Coronary artery (tissue), 2 donors: ENCODE measurements around the gene MAP3K8.

Experiments used
- DNase-seq: peaks from one replicate; pipeline ENCODE4 v3.0.0-alpha.2; 2017; ENCODE audit warnings: low spot score
- H3K27ac ChIP-seq, 2 donors: fragments of 200-600 bp; sonication (generic); one replicate each; pipeline ENCODE4 v1.5.1; 2016 to 2019
- H3K4me3 ChIP-seq: fragments of 200-600 bp; sonication (generic); 2 replicates; pipeline ENCODE4 v1.5.1; 2016; ENCODE audit warnings: mild to moderate bottlenecking, moderate library complexity
- TF ChIP-seq, protein P1 (sequence below): fragments of 200-600 bp; sonication (generic); IDR thresholded peaks from one replicate; pipeline ENCODE4 v1.5.1; 2019; ENCODE audit warnings: antibody characterized with exemption

MAP3K8 gene

DNA sequence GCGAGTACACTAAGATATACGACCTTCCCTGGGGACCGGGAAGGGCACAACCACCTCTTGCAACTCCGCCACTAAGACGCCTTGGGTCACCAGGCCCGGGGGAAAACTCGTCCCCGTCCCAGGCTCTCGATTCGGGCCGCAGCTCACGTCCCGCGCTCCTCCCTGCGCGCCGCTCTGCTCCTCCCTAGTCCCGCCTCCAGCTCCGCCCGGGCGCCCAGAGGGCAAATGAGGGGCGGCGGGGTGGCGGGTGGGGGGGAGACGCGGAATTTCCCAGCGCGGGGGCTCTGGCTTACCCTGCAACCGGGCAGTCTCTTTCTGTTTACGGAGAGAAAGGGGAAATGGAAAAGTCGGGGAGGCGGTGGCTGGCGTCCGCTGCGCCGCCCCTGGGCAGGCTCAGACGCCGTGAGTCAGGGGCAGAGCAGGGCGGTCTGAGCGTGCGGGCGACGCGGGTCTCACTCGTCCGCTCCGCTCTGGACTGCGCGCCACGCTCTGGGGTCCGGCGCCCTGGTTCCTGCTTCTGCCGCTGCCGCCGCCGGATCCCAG is at the start of gene MAP3K8:
Gene MAP3K8, plus strand, starts transcription at position 455 of the 543 bp plus-strand sequence. CDS start 4,755 bp downstream, outside the sequence.
- TF ChIP-seq, protein P1, sequence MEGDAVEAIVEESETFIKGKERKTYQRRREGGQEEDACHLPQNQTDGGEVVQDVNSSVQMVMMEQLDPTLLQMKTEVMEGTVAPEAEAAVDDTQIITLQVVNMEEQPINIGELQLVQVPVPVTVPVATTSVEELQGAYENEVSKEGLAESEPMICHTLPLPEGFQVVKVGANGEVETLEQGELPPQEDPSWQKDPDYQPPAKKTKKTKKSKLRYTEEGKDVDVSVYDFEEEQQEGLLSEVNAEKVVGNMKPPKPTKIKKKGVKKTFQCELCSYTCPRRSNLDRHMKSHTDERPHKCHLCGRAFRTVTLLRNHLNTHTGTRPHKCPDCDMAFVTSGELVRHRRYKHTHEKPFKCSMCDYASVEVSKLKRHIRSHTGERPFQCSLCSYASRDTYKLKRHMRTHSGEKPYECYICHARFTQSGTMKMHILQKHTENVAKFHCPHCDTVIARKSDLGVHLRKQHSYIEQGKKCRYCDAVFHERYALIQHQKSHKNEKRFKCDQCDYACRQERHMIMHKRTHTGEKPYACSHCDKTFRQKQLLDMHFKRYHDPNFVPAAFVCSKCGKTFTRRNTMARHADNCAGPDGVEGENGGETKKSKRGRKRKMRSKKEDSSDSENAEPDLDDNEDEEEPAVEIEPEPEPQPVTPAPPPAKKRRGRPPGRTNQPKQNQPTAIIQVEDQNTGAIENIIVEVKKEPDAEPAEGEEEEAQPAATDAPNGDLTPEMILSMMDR: no peak
- peak; percentile 98 for DNase-seq

DNA sequence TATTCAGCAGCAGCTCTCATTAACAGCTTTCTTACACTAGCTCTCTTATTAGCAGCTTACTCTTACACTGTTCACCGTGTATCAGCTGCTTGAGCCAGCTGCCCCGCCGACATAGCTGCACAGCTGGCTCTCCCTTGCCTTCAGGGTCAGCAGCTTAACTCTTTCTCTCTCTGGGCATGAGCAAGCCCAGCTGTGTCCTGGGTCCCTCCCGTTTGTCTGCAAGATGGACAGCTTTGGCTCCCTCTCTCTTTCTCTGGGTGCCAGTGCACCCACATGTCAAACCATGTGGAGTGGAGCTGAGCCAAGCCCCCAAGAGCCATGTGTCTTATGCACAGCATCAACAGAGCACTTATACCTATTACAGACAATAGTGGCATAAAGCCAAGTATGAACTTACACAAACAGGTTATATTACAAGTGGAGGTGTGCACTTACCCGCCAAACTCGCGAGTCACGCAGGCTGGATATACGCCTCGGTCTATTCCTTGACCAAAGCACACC is 49.2 kb upstream of the MAP3K8 start:
- H3K27ac ChIP-seq: no peak overlapping the region
- DNase-seq: no peak
- TF ChIP-seq, protein P1: no peak
- H3K4me3 ChIP-seq: no peak overlapping the region

More for the DNA sequence above, at the start of gene MAP3K8:
- Histone ChIP-seq H3K27ac (peak within 1 kb of the TSS; percentile 92 to 99), H3K4me3 (peak within 1 kb of the TSS; percentile 77)

DNA sequence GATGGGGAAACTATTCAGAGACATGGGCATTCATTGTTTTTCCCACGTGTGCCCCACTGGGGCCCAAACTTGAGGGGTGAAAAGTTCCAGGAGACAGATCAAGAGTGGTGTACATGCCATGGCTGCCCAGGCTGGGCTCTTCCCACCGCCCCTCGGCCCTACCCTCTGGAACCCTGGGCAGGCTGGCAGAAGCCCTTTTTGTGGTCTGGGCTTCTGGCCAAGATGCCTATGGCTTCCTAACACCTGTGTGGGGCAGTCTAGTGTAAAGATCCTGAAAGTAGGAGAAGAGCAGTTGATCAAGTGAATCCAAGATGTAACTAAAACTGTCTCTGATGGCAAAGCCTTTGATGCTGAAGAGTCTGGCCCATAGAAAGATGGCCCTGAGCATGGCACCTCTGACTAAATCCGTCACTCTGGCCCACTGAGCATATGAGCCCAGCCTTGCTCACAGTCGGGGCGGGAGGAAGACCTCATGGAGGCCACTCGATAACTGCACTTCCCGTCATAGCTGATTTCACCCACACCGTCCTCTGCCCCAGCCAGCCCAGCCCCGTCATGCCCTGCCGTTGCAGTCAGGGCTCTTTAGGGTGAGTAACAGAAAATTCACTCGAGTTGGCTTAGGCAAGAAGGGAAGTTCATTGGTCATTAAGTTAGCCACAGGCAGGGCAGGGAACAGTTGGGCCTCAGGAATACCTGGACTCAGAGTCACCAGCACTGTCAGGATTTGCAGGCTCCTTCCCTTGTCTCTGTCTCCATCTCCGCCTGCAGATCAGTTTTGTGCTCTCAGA is 47.0 kb upstream of the MAP3K8 start:
- TF ChIP-seq, protein P1: no peak
- Histone ChIP-seq H3K4me3 (no peak overlapping the region), H3K27ac (no peak overlapping the region)
- no peak for DNase-seq

DNA sequence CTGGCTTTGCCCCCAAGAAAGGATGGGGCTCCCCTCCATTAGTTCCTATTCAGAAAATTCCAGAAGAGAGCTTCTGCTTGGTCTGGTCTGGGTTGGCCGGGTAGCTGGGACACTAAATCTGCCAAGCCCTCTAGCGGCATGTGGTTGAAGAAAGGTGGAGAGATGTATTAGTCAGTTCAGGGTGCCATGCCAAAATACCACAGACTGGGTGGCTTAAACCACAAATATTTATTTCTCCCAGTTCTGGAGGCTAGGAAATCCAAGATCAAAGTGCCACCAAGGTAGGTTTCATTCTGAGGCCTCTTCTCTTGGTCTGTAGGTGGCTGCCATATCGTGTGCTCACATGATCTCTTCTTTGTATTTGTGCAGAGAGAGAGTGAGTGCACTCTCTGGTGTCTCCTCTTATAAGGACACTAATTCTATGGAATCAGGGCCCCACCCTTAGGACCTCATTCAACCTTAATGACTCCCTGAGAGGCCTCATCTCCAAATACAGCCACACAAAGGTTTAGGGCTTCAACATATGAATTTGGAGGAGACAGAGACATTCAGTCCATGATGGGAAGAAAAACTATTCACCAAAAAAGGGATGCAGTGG is 46.2 kb upstream of the MAP3K8 start:
- no peak overlapping the region for H3K4me3 ChIP-seq
- H3K27ac ChIP-seq: no peak overlapping the region
- TF ChIP-seq, protein P1: no peak
- no peak for DNase-seq

DNA sequence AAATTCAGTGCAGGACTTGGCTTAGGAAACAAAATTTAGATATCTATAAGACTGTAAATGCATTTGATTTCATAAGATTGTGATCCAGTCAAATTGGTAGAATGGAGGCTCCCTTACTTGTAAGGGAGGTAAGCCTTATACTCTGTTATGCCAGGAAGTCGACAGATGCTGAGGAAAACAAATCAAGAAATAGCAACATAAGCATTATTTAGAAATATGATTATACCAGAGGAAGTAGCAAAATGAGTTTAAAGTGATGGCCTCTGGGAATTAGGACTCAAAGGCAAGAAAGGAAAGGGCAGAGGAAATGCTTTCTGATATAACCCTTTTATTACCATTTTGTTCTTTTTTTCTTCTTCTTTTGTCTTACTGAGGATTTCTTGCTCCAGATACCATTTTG is 44.4 kb upstream of the MAP3K8 start:
- no peak overlapping the region for H3K4me3 ChIP-seq
- no peak overlapping the region for H3K27ac ChIP-seq
- no peak for DNase-seq
- TF ChIP-seq, protein P1: no peak

DNA sequence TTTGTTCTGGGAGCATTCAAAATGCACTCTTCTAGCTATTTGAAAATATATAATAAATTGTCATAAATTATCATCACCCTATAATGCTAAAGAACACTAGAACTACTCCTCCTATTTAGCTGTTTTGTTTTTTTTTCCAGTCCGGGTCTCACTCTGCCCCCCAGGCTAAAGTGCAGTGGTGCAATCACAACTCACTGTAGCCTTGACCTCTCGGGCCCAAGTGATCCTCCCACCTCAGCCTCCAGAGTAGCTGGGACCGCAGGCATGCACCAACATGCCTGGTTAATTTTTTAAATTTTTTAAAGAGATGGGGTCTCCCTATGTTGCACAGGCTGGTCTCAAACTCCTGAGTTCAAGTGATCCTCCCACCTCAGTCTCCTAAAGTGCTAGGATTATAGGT is 43.8 kb upstream of the MAP3K8 start:
- TF ChIP-seq, protein P1: no peak
- Histone ChIP-seq H3K27ac (no peak overlapping the region), H3K4me3 (no peak overlapping the region)
- DNase-seq: no peak
